Neural cell (in vitro differentiated cells): Measurements from ENCODE around the gene MCUR1.

Source experiments
- CTCF ChIP-seq: fragments of 450-650 bp; IDR thresholded peaks from 2 replicates; pipeline ENCODE4 v1.5.1; 2014; ENCODE audit warnings: antibody characterized with exemption, mild to moderate bottlenecking, moderate library complexity; ENCODE audit not compliant: poor library complexity, severe bottlenecking
- EP300 ChIP-seq: fragments of 450-650 bp; conservative IDR thresholded peaks from 2 replicates; pipeline ENCODE4 v1.6.1; 2014; ENCODE audit warnings: antibody characterized with exemption, mild to moderate bottlenecking, moderate library complexity; ENCODE audit not compliant: poor library complexity, severe bottlenecking
- RAD21 ChIP-seq: fragments of 450-650 bp; conservative IDR thresholded peaks from 2 replicates; pipeline ENCODE4 v1.6.1; 2014; ENCODE audit warnings: antibody characterized with exemption, mild to moderate bottlenecking, moderate library complexity

- TF ChIP-seq CTCF (no peak), EP300 (no peak), RAD21 (no peak)
These were observed 21.8 kb upstream of the MCUR1 start for GRCh38 chr6:13836170-13836569.
